Suprapubic skin (tissue), 4 donors: ENCODE measurements around the gene SERPINA9. TPM values are rescaled to one million over a fixed set of nuclear protein-coding genes. Genes with fewer than 3 reads are reported as not detected.

Source experiments
- DNase-seq, 2 donors: peaks; one replicate each; pipeline ENCODE4 v3.0.0-alpha.2; 2019; ENCODE audit warnings: low spot score in 2 of 2
- H3K27ac ChIP-seq: fragments of 200-600 bp; sonication (generic); one replicate; pipeline ENCODE4 v1.5.1; 2019
- H3K27me3 ChIP-seq: fragments of 200-600 bp; sonication (generic); one replicate; pipeline ENCODE4 v1.5.1; 2019
- H3K36me3 ChIP-seq: fragments of 200-600 bp; sonication (generic); one replicate; pipeline ENCODE4 v1.5.1; 2019
- H3K4me1 ChIP-seq: fragments of 200-600 bp; sonication (generic); one replicate; pipeline ENCODE4 v1.5.1; 2019
- H3K4me3 ChIP-seq: fragments of 200-600 bp; sonication (generic); one replicate; pipeline ENCODE4 v1.5.1; 2019; ENCODE audit warnings: mild to moderate bottlenecking
- H3K9me3 ChIP-seq: fragments of 200-600 bp; sonication (generic); one replicate; pipeline ENCODE4 v1.5.1; 2019
- CTCF ChIP-seq, 2 donors: fragments of 200-600 bp in 1 of 2; fragments of 450-650 bp in 1 of 2; sonication (generic) in 1 of 2; IDR thresholded peaks; one replicate each; pipeline ENCODE4 v1.5.1; 2016 to 2019; ENCODE audit warnings: antibody characterized with exemption in 2 of 2, mild to moderate bottlenecking in 1 of 2, moderate library complexity in 1 of 2
- EP300 ChIP-seq: sonication (generic); formaldehyde crosslinking; IDR thresholded peaks from one replicate; pipeline ENCODE4 v1.6.1; 2017; ENCODE audit warnings: antibody characterized with exemption
- POLR2A ChIP-seq, 2 donors: fragments of 450-650 bp; IDR thresholded peaks; one replicate each; pipeline ENCODE4 v1.6.1; 2017; ENCODE audit warnings: antibody characterized with exemption in 2 of 2, mild to moderate bottlenecking in 2 of 2, moderate library complexity in 2 of 2
- POLR2AphosphoS5 ChIP-seq, 3 donors: sonication (generic); formaldehyde crosslinking; IDR thresholded peaks; one replicate each; pipeline ENCODE4 v1.6.1; 2017; ENCODE audit warnings: antibody characterized with exemption in 3 of 3
- WGBS: methylation state at CpG from one replicate; pipeline ENCODE4 v1.1.5; 2018; 5-methylcytosine and 5-hydroxymethylcytosine counted together
- total RNA-seq, 4 donors: library from RNA; depleted of rRNA; stranded (reverse); fragments of >200 nt; gene quantifications; one replicate each; pipeline ENCODE4 v1.1.0, GENCODE V29; 2016

SERPINA9 gene
- total RNA-seq, 4 donors from 2014 or later: 1.8 to 11.0 (median 6.2) TPM

GRCh38 chr14:94461526-94462218, 14.3 kb downstream of the SERPINA9 start:
- DNase-seq: peak in 1 of 2 donors; percentile 71
- Histone ChIP-seq H3K9me3 (no peaks in the 10 kb centered on the region), H3K27ac (no peak overlapping the region), H3K27me3 (no peaks in the 10 kb centered on the region), H3K4me3 (no peak overlapping the region), H3K4me1 (peaks cover 5% of the 10 kb centered on the region), H3K36me3 (no peaks in the 10 kb centered on the region)
- no peak for TF ChIP-seq CTCF (IDR thresholded peaks at IDR 0.05)
- no peak for TF ChIP-seq POLR2AphosphoS5 (IDR thresholded peaks at IDR 0.05)
- TF ChIP-seq POLR2A (IDR thresholded peaks at IDR 0.05): no peak
- TF ChIP-seq EP300: no peak
- 84% methylated on average over 14 of the region's 19 CpGs for WGBS

- Histone ChIP-seq H3K27ac (no peak overlapping the region), H3K36me3 (no peaks in the 10 kb centered on the region), H3K4me1 (peaks cover 5% of the 10 kb centered on the region), H3K9me3 (no peaks in the 10 kb centered on the region), H3K4me3 (no peak overlapping the region), H3K27me3 (no peaks in the 10 kb centered on the region)
- peak in 1 of 2 donors; percentile 32 for DNase-seq
- WGBS: 71% methylated on average over 8 of the region's 8 CpGs
- TF ChIP-seq CTCF (IDR thresholded peaks at IDR 0.05) (no peak), POLR2A (IDR thresholded peaks at IDR 0.05) (no peak), EP300 (no peak), POLR2AphosphoS5 (IDR thresholded peaks at IDR 0.05) (no peak)
Observed at GRCh38 chr14:94460631-94461416, 15.2 kb downstream of the SERPINA9 start.

GRCh38 chr14:94458558-94459205, 17.3 kb downstream of the SERPINA9 start:
- Histone ChIP-seq H3K9me3 (no peaks in the 10 kb centered on the region), H3K27me3 (peaks cover 3% of the 10 kb centered on the region), H3K36me3 (no peaks in the 10 kb centered on the region), H3K4me1 (peaks cover 5% of the 10 kb centered on the region), H3K27ac (peak overlapping the region; percentile 10), H3K4me3 (no peak overlapping the region)
- WGBS: 77% methylated on average over 2 of the region's 2 CpGs
- TF ChIP-seq CTCF (IDR thresholded peaks at IDR 0.05) (no peak), EP300 (no peak), POLR2AphosphoS5 (IDR thresholded peaks at IDR 0.05) (no peak), POLR2A (IDR thresholded peaks at IDR 0.05) (no peak)
- DNase-seq: no peak

GRCh38 chr14:94458096-94458495, 17.9 kb downstream of the SERPINA9 start:
- Histone ChIP-seq H3K36me3 (no peaks in the 10 kb centered on the region), H3K4me1 (peaks cover 5% of the 10 kb centered on the region), H3K27ac (peak overlapping the region; percentile 10), H3K9me3 (no peaks in the 10 kb centered on the region), H3K4me3 (no peak overlapping the region), H3K27me3 (peaks cover 3% of the 10 kb centered on the region)
- TF ChIP-seq POLR2AphosphoS5 (IDR thresholded peaks at IDR 0.05): no peak
- no peak for TF ChIP-seq POLR2A (IDR thresholded peaks at IDR 0.05)
- TF ChIP-seq CTCF (IDR thresholded peaks at IDR 0.05): no peak
- no peak for TF ChIP-seq EP300
- no peak for DNase-seq
- 93% methylated on average over 1 of the region's 1 CpG for WGBS

GRCh38 chr14:94455928-94456327, 20.1 kb downstream of the SERPINA9 start:
- H3K27me3 ChIP-seq: peaks cover 6% of the 10 kb centered on the region
- no peaks in the 10 kb centered on the region for H3K36me3 ChIP-seq
- no peak for TF ChIP-seq POLR2AphosphoS5 (IDR thresholded peaks at IDR 0.05)
- TF ChIP-seq EP300: no peak
- no peak for TF ChIP-seq POLR2A (IDR thresholded peaks at IDR 0.05)
- no peak for TF ChIP-seq CTCF (IDR thresholded peaks at IDR 0.05)
- H3K4me3 ChIP-seq: no peak overlapping the region
- WGBS: 57% methylated on average over 1 of the region's 1 CpG
- no peaks in the 10 kb centered on the region for H3K9me3 ChIP-seq
- DNase-seq: no peak
- no peak overlapping the region for H3K27ac ChIP-seq
- H3K4me1 ChIP-seq: peaks cover 5% of the 10 kb centered on the region
